H9 (cell line): ENCODE measurements around the gene RBX1. TPM values are rescaled to one million over a fixed set of nuclear protein-coding genes. Genes with fewer than 3 reads are reported as not detected.

Experiments used
- DNase-seq: peaks from one replicate; pipeline ENCODE4 v3.0.0-alpha.2; 2017
- H2AFZ ChIP-seq: one replicate; pipeline ENCODE4 v1.6.1; 2013; ENCODE audit warnings: mild to moderate bottlenecking, low read length, control low read depth, moderate library complexity
- H2AK5ac ChIP-seq: 2 replicates; pipeline ENCODE4 v1.6.1; 2013; ENCODE audit warnings: low read length, control low read depth, mixed read lengths; ENCODE audit not compliant: insufficient read length
- H2BK120ac ChIP-seq: one replicate; pipeline ENCODE4 v1.6.1; 2013; ENCODE audit warnings: low read depth, mild to moderate bottlenecking, low read length, control low read depth, inconsistent platforms; ENCODE audit not compliant: poor library complexity, severe bottlenecking
- H2BK12ac ChIP-seq: 2 replicates; pipeline ENCODE4 v1.6.1; 2013; ENCODE audit warnings: low read length, control low read depth, mixed read lengths, low read depth; ENCODE audit not compliant: insufficient read length
- H2BK15ac ChIP-seq: 2 replicates; pipeline ENCODE4 v1.6.1; 2013; ENCODE audit warnings: low read depth, low read length, control low read depth
- H2BK20ac ChIP-seq: one replicate; pipeline ENCODE4 v1.6.1; 2013; ENCODE audit warnings: low read depth, mild to moderate bottlenecking, low read length, control low read depth, inconsistent platforms; ENCODE audit not compliant: poor library complexity, severe bottlenecking
- H2BK5ac ChIP-seq: 2 replicates; pipeline ENCODE4 v1.6.1; 2013; ENCODE audit warnings: low read length, control low read depth, mixed read lengths; ENCODE audit not compliant: insufficient read length
- H3K14ac ChIP-seq: 2 replicates; pipeline ENCODE4 v1.6.1; 2013; ENCODE audit warnings: low read length, control low read depth; ENCODE audit not compliant: insufficient read depth
- H3K18ac ChIP-seq: 2 replicates; pipeline ENCODE4 v1.6.1; 2013; ENCODE audit warnings: low read depth, mild to moderate bottlenecking, mixed read lengths, low read length, control low read depth; ENCODE audit not compliant: insufficient read length
- H3K23ac ChIP-seq: 2 replicates; pipeline ENCODE4 v1.6.1; 2013; ENCODE audit warnings: low read length, control low read depth, mixed read lengths, low read depth; ENCODE audit not compliant: insufficient read length
- H3K23me2 ChIP-seq: 2 replicates; pipeline ENCODE4 v1.6.1; 2013; ENCODE audit warnings: low read depth, mild to moderate bottlenecking, mixed read lengths, low read length, control low read depth; ENCODE audit not compliant: insufficient read length, poor library complexity, severe bottlenecking
- H3K27ac ChIP-seq: 2 replicates; pipeline ENCODE4 v1.5.1; 2013; ENCODE audit warnings: low read length, control low read depth, mixed read lengths, low read depth; ENCODE audit not compliant: insufficient read length
- H3K27me3 ChIP-seq: 2 replicates; pipeline ENCODE4 v1.6.1; 2013; ENCODE audit warnings: low read length, control low read depth, inconsistent platforms; ENCODE audit not compliant: insufficient read depth
- H3K4ac ChIP-seq: 2 replicates; pipeline ENCODE4 v1.6.1; 2013; ENCODE audit warnings: low read depth, mild to moderate bottlenecking, control low read depth, inconsistent platforms, low read length, moderate library complexity
- H3K4me1 ChIP-seq: 2 replicates; pipeline ENCODE4 v1.6.1; 2013; ENCODE audit warnings: low read length, control low read depth, inconsistent platforms; ENCODE audit not compliant: insufficient read depth
- H3K4me2 ChIP-seq: 2 replicates; pipeline ENCODE4 v1.6.1; 2013; ENCODE audit warnings: low read length, control low read depth, mixed read lengths; ENCODE audit not compliant: insufficient read length, insufficient read depth
- H3K56ac ChIP-seq: 2 replicates; pipeline ENCODE4 v1.6.1; 2013; ENCODE audit warnings: low read depth, mild to moderate bottlenecking, mixed read lengths, low read length, control low read depth; ENCODE audit not compliant: insufficient read length
- H3K79me1 ChIP-seq: 2 replicates; pipeline ENCODE4 v1.6.1; 2013; ENCODE audit warnings: low read depth, mild to moderate bottlenecking, moderate library complexity, low read length, control low read depth, inconsistent platforms; ENCODE audit not compliant: insufficient read depth, poor library complexity, severe bottlenecking
- H3K79me2 ChIP-seq: 2 replicates; pipeline ENCODE4 v1.6.1; 2013; ENCODE audit warnings: low read length, control low read depth, inconsistent platforms; ENCODE audit not compliant: insufficient read depth
- H3K9ac ChIP-seq: 2 replicates; pipeline ENCODE4 v1.6.1; 2013; ENCODE audit warnings: low read length, control low read depth, mixed read lengths; ENCODE audit not compliant: insufficient read length; ENCODE audit errors: extremely low read depth
- H3K9me3 ChIP-seq: one replicate; pipeline ENCODE4 v1.6.1; 2013; ENCODE audit warnings: low read depth, low read length, inconsistent platforms; ENCODE audit not compliant: control insufficient read depth
- H3T11ph ChIP-seq: one replicate; pipeline ENCODE4 v1.6.1; 2013; ENCODE audit warnings: mild to moderate bottlenecking, low read length, control low read depth, inconsistent platforms
- H4K20me1 ChIP-seq: one replicate; pipeline ENCODE4 v1.6.1; 2013; ENCODE audit not compliant: control insufficient read depth, insufficient read length, insufficient read depth
- H4K5ac ChIP-seq: 2 replicates; pipeline ENCODE4 v1.6.1; 2013; ENCODE audit warnings: low read depth, mild to moderate bottlenecking, mixed read lengths, low read length, control low read depth; ENCODE audit not compliant: insufficient read length
- H4K8ac ChIP-seq: replicated peaks from 2 replicates; pipeline ENCODE4 v1.6.1; 2013; ENCODE audit warnings: low read length, control low read depth, mixed read lengths, low read depth; ENCODE audit not compliant: insufficient read length
- H4K91ac ChIP-seq: 2 replicates; pipeline ENCODE4 v1.6.1; 2013; ENCODE audit warnings: low read depth, mild to moderate bottlenecking, moderate library complexity, mixed read lengths, low read length, control low read depth; ENCODE audit not compliant: insufficient read length
- H3K27ac Mint-ChIP-seq, 3 experiments: 2 replicates in 2 of 3; 3 replicates in 1 of 3; pipeline ENCODE4 v1.8.0; 2020 to 2021; ENCODE audit warnings: mixed read lengths in 3 of 3, mild to moderate bottlenecking in 1 of 3, moderate library complexity in 1 of 3
- H3K27me3 Mint-ChIP-seq: 2 replicates; pipeline ENCODE4 v1.8.0; 2021; ENCODE audit warnings: low read depth, mild to moderate bottlenecking, moderate library complexity, mixed read lengths
- H3K36me3 Mint-ChIP-seq, 3 experiments: 2 replicates in 2 of 3; 3 replicates in 1 of 3; pipeline ENCODE4 v1.8.0; 2020 to 2021; ENCODE audit warnings: low read depth in 3 of 3, mixed read lengths in 3 of 3; ENCODE audit not compliant: insufficient read depth in 1 of 3
- H3K4me1 Mint-ChIP-seq, 2 experiments: 2 replicates each; pipeline ENCODE4 v1.8.0; 2020; ENCODE audit warnings: mixed read lengths in 2 of 2
- H3K4me3 Mint-ChIP-seq, 2 experiments: 2 replicates in 1 of 2; 3 replicates in 1 of 2; pipeline ENCODE4 v1.8.0; 2020 to 2021; ENCODE audit warnings: mild to moderate bottlenecking in 2 of 2, mixed read lengths in 2 of 2, moderate library complexity in 1 of 2
- H3K9me3 Mint-ChIP-seq, 2 experiments: 2 replicates in 1 of 2; 3 replicates in 1 of 2; pipeline ENCODE4 v1.8.0; 2020; ENCODE audit warnings: mild to moderate bottlenecking in 2 of 2, mixed read lengths in 2 of 2, moderate library complexity in 1 of 2
- CTCF ChIP-seq: fragments of 200-600 bp; sonication (generic); conservative IDR thresholded peaks from 3 replicates; pipeline ENCODE4 v1.8.0; 2021; ENCODE audit warnings: antibody characterized with exemption, mild to moderate bottlenecking
- WGBS: extraction: QIAGEN DNeasy Blood & Tissue Kit; methylation state at CpG from one replicate; pipeline ENCODE4 v1.1.7; 2013; ENCODE audit warnings: missing lambda C conversion rate, low lambda C conversion rate, mixed read lengths; ENCODE audit not compliant: insufficient read length; ENCODE audit errors: extremely low coverage; 5-methylcytosine and 5-hydroxymethylcytosine counted together
- total RNA-seq: library from RNA; stranded (reverse); gene quantifications from 2 replicates; pipeline ENCODE4 v1.2.1, GENCODE V29; 2021

Gene RBX1
- total RNA-seq, 1 experiment from 2014 or later = 85.6 TPM

DNA sequence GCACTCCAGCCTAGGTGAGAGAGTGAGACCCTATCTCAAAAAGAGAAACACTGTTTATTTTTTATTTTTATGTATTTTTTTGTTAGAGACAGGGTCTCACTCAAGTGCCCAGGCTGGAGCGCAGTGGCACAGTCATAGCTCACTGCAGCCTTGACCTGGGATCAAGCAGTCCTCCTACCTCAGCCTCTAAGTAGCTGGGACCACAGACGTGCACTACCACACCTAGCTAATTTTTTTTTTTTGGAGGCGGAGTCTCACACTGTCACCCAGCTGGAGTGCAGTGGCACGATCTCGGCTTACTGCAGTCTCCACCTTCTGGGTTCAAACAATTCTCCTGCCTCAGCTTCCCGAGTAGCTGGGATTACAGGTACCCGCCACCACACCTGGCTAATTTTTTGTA is 6.4 kb downstream of the RBX1 start:
- no peak overlapping the region for H4K91ac ChIP-seq
- no peak overlapping the region for H2BK120ac ChIP-seq
- no peak overlapping the region for H3T11ph ChIP-seq
- H4K5ac ChIP-seq = no peak overlapping the region
- no peak overlapping the region for H3K23ac ChIP-seq
- no peak for DNase-seq
- no peak overlapping the region for H3K4me2 ChIP-seq
- H2BK5ac ChIP-seq = no peak overlapping the region
- H3K14ac ChIP-seq = no peak overlapping the region
- no peak overlapping the region for H3K56ac ChIP-seq
- no peak overlapping the region for H2BK20ac ChIP-seq
- no peaks in the 10 kb centered on the region for H3K9me3 ChIP-seq
- H3K79me2 ChIP-seq = peaks cover 11% of the 10 kb centered on the region; the same call in 1 of the 2 replicates
- H3K23me2 ChIP-seq = no peaks in the 10 kb centered on the region
- H2BK12ac ChIP-seq = no peak overlapping the region
- peaks cover 31 to 78% (median 73%) of the 10 kb centered on the region in 3 experiments for H3K36me3 Mint-ChIP-seq
- H3K79me1 ChIP-seq = peaks cover 11% of the 10 kb centered on the region
- no CpG with 5 or more reads among the region's 7 CpGs for WGBS
- H3K4me3 Mint-ChIP-seq = no peak overlapping the region
- no peak overlapping the region for H2BK15ac ChIP-seq
- no peaks in the 10 kb centered on the region for H3K27me3 Mint-ChIP-seq
- no peak overlapping the region for H2AFZ ChIP-seq
- H4K20me1 ChIP-seq = no peaks in the 10 kb centered on the region
- H3K9me3 Mint-ChIP-seq = no peaks in the 10 kb centered on the region
- H3K9ac ChIP-seq = no peak overlapping the region
- H2AK5ac ChIP-seq = no peak overlapping the region
- no peaks in the 10 kb centered on the region for H3K4me1 ChIP-seq
- no peak overlapping the region for H3K18ac ChIP-seq
- no peaks in the 10 kb centered on the region for H3K27me3 ChIP-seq
- peaks cover 5% of the 10 kb centered on the region in 2 experiments; a peak in 2 of 4 replicates for H3K4me1 Mint-ChIP-seq
- no peak overlapping the region for H3K27ac ChIP-seq
- H3K27ac Mint-ChIP-seq = no peak overlapping the region
- TF ChIP-seq CTCF = no peak
- H3K4ac ChIP-seq = no peak overlapping the region
- H4K8ac ChIP-seq = no peak overlapping the region
